Stimulated activated CD8-positive, alpha-beta memory T cell treated with anti-CD3 and anti-CD28 coated beads, Interleukin-4, amount 100 ng/mL, for 48 hours (primary cell): ENCODE measurements around the gene SCN2B.

Experiments
- DNase-seq: peaks from one replicate; pipeline ENCODE4 v3.0.0-alpha.2; 2020

The SCN2B gene

DNA sequence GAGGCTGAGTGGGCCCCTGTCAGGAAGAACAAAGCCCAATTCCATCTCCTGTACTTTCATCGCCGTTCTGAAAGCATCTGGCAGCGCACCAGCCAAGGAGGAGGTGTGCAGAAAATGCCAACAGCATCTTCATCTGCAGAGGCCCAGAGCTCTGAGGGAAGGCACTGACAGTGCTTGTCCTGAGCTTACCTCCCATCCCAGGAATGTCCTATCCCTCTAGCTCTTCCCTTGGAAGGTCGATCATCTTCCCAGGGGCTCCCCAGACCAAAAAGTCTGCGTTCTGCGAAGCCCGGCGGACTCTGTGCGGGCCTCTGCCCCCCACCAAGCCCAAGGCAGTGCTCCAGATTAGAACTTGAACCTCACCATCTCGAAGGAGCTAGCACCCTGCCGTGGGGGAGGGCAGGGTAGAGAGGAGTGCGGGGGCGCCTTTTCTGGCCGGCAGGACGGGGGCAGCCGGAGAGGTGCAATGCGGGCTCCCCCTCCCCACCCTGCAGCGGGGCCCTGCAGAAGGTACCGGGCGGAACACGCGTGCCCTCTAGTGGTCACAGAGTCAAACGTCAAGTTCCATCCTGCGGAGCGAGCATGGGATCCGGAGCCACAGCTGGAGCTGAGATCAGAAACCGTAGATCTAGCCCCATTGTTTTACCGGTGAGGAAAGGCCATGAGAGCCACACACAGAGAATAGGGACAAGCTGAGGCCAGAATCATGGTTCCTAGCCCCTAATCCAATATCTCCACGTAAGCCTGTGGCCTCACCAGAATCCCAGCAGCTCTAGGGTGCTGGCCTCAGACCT lies 5.0 kb downstream of the SCN2B start:
- peak; percentile 84 for DNase-seq

DNA sequence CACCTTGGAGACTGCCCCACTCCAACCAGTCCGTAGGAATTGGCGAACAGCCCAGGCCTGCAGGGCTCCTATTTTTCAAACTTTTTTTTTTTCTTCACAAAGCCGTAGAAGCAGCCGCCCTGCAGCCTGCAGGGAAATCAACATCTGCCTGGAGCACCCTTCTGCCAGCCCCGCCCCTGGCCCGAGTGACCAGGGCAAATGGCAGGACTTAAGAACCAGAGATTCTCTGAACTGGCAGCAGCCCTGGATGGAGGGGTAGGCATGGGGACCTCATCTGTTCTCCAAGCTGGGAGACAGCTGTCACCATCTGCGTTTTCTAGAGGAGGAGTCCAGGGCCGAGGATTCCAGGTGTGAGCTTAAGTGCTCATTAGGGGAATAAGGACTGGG lies 5.6 kb downstream of the SCN2B start:
- no peak for DNase-seq

GRCh38 chr11:118170231-118170630 lies 6.2 kb downstream of the SCN2B start:
- no peak for DNase-seq

- no peak for DNase-seq
Measured at GRCh38 chr11:118169300-118170140, 6.9 kb downstream of the SCN2B start.

DNA sequence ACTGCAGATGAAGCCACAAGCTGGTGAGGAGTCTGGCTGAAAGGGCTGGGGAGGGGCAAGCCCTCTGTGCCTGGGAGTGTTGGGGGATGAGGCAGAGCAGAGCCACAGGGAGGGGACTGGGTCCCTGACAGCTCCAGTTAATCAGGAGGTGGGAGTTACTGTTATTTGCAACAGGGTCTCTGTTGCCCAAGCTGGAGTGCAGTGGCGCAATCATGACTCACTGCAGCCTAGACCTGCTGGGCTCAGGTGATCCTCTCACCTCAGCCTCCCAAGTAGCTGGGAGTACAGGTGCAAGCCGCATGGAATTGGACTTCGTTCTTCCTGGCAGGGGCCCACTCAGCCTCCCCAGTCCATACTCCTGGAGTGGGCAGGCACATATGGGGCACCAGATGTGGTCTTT lies 7.7 kb downstream of the SCN2B start:
- no peak for DNase-seq

DNA sequence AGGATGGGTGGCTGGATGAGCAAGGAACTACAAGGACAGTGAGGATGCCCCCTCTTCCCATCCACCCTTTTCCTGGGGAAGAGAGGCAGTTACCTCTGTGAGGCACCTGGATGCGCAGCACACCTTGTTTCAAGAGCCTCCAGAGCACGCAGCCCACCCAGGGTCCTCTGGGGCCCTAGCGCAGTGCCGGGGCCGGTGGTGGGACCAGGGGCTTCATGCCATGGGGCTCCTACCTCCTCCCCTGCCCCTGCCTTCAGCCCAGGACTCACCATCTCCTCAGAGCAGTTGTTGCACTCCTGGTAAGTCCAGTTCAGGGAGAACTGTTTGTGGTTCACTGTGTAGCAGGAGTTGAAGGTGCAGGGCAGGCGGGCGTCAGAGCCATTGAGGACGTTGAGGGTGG lies 8.1 kb downstream of the SCN2B start:
- DNase-seq = no peak

DNA sequence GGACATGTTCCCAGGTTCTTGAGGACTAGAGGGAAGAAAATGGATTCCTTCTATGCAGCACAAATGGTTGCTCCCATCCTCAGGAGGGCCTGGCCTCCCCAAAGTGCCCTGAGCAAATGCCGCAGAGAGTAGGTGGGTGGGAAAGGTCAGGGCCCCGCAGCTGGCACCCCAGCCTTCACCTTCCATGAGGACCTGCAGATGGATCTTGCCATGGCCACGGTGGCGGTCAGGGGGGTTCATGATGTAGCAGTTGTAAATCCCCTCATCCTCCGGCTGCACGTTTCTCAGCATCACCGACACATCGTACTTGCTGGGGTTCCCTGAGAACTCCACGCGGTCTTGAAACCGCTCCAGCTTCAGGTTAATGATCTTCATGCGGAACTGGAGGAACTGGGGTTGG lies 8.5 kb downstream of the SCN2B start:
- no peak for DNase-seq

GRCh38 chr11:118167253-118167652 lies 9.2 kb downstream of the SCN2B start:
- no peak for DNase-seq

DNA sequence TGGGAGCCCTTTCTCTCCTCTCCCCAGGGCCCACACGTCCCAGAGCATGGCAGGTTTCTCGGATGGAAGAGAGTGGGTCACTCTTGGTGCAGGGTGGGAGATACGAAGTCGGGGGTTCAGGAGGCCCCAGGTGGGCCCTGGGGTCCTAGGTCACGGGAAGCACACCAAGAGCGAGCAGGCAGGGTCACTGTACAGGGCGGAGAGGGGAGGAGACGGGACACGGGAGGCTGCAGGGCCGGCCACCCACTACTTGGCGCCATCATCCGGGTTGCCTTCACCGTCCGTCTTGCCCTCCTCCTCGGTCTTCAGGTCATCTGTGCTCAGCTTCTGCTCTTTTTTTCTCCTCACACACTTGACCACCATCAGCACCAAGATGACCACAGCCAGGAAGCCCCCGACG lies 9.8 kb downstream of the SCN2B start:
- DNase-seq = no peak

DNA sequence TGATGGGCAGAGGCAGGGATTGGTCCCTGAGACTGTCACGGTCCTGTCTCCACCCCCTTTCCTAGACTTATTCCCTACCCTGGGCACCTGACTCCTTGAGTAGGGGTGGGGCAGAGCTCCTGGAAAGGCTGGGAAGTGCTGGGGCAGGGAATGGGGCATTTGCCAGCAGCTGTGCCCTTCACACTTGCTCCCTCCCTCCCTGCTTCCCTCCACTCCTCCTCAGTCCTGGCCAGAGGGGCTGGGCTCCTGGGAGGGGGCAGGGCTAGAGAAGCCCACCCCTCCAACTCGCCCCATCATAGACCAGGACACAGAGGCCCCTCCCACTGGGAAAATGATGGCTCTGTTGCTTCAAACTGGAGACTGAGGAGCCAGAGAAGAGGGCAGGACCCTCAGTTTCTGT lies 11.6 kb downstream of the SCN2B start:
- no peak for DNase-seq

GRCh38 chr11:118163494-118163893 lies 12.9 kb downstream of the SCN2B start:
- DNase-seq = no peak

- DNase-seq = no peak
Measured at GRCh38 chr11:118162846-118163245, 13.6 kb downstream of the SCN2B start.

DNA sequence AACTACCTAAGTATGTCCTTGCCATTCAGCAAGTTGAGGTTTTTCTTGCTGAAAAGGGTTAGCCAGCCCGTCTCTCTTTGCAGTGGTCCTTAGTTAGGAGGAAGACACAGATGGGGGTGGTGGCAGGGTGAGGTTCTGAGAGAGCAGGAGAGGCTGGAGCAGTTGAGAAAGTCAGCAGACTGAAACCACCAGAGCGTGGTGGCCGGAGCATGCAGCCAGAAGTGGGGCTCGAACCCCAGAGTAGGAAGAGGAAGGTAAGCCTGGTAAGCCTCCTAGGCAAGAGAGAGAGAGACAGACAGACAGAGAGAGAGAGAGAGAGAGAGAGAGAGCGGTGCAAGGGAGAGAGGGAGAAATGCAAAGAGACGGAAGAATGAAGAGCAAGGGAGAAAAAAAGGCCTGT lies 14.7 kb downstream of the SCN2B start:
- DNase-seq = no peak

DNA sequence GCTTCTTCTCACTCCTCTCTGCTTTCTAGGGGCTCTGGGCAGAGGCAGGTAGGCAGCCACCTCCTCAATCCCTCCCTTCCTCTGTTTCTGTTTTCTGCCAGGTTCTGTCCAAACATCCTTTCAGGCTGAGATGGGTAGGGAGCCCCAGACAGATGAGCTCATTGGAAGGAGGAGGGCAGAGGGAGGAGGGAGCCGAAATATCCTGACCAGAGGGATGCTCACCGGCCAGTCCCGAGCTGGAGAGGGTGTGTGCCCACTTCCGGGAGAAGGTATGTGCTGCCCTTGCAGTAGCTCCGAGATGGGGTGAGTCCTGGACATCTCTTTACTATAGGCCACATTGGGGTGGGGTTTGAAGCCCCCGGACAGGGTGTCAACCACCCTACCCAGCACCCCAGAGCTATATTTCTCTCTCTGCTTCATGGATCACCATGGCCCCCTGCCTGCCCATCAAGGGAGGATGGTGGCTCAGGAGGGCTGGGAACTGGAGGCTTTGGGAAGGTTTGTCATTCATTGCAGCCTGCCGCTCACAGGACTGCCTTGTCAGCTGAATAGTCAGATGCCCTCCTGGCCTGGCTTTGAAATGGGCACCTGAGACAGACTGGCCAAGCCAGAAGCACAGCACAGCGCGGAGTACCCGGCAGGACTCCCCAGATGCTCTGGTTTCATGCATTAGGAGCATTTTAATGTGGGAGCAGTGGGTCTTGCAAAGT lies 19.1 kb downstream of the SCN2B start:
- no peak for DNase-seq

GRCh38 chr11:118156531-118157185 lies 19.8 kb downstream of the SCN2B start:
- DNase-seq = peak; percentile 42

DNA sequence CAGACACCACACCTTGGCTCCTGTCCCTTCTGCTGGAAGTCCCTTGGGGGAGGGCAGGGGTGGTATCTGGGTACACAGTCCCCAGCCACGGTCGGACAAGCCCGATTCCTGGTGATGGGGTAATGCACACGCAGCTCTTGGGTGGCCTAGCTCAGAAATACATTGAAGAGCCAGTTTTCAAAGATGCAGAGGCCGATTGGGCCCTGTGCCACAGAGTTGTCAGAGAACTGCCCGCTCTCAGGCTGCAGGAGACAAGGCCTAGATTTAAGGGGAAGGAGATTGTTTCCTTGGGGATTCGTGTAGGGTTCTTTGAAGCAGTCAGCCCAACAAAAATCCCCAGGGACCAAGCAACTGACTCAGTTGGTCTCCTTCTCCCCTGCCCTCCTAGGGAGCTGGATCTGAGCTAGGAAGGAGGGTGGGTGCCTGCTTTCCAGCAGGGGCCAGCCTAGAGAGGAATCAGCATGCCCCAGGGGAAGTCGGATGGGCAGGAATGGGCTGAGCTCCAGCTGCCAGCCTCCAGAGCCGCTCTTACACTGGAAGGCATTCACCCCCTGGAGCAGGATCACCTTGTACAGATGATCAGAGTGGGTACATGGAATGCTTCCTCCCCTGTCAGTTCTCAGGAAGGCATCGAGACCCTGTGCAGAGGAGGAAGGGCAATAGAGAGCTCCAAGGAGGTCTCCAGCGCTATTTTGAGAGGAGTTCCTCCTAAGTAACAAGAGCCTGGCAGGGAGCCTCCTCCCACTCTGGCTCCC lies 20.5 kb downstream of the SCN2B start:
- no peak for DNase-seq

DNA sequence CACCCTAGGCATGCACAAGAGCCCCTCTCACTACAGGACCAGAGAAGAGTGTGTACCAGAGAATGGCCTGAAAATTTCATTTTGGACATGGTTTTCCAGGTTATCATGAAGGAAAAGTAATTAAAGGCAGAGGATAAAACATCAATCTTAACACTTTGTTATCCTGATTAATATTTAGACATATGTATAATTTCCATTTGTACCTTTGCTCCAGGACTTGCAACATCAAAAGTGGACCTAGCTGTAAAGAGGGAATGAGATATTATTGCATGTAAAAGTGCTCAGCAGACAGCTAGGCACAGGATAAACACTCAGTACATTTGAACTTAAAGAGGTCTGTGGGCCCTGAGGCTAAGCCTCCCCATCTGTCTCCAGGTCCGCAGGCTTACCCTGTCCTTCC lies 21.8 kb downstream of the SCN2B start:
- no peak for DNase-seq

DNA sequence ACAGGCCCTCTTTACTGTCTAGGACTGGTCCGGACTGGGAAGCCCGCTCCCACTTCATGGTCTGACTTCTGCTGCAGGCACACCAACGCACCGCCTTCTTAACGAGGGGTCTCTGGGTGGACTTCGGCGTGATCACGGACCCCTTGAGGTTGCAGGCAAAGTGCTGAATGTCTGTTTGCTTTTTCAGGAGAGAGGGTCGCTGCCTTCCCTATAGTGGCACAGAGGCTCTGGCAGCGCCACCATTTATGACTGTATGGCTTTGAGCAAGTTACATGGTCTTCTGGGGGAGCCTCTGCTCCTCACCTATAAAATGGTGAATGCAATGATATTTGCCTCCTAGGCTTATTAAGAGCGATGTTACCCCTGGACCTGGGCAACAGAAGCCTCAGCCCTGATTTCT lies 22.5 kb downstream of the SCN2B start:
- no peak for DNase-seq

GRCh38 chr11:118153516-118153915 lies 22.9 kb downstream of the SCN2B start:
- DNase-seq = no peak

- DNase-seq = no peak
Measured at GRCh38 chr11:118152552-118153471, 23.6 kb downstream of the SCN2B start, which contains the start of gene SCN4B. SCN4B (minus strand) TSS chr11:118152823; CDS start chr11:118152673, 150 bp downstream.

DNA sequence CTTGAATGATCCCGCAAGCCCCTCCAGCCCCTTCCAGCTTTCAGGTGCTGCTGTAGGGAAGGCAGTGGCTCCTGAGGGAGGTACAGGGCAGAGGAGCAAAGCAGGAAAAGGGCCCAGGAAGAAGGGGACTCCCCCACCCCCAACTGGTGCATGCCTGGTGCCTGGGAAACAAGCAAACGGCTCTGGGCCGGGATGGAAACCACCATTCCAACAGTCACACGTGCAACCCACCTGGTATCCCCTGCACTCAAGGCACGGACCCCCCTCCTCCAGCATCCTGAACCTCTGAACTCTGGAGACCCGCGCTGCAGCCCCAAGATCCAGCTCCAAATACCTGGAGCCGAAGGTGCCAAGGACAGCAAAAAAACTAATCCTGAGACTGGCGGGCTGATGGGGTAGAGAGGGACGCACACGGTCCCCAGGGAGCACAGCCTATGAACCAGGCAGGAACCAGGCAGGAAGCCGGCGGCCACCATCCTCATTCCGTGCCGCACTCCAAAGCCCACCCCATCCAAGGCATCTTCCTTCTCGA lies 24.4 kb downstream of the SCN2B start:
- no peak for DNase-seq
